K562 (cell line): ENCODE measurements around the gene LBP.

Experiments
- CEBPB ChIP-seq: fragments of 450-650 bp; IDR thresholded peaks from 2 replicates; pipeline ENCODE4 v1.6.1; 2016; ENCODE audit warnings: missing genetic modification characterization, missing compliant biosample characterization
- CTCF ChIP-seq, 3 experiments: IDR thresholded peaks in 2 of 3; conservative IDR thresholded peaks in 1 of 3; 2 replicates each; pipeline ENCODE4 v1.5.1; 2011 to 2012; ENCODE audit warnings: low read length in 3 of 3, mild to moderate bottlenecking in 3 of 3, control low read depth in 2 of 3, improper control_type of control experiment in 1 of 3, inconsistent platforms in 1 of 3, low read depth in 1 of 3, mixed read lengths in 1 of 3, moderate library complexity in 1 of 3; ENCODE audit not compliant: insufficient read depth in 2 of 3
- THAP12 ChIP-seq: fragments of 250-450 bp; sonication (Bioruptor Pico); IDR thresholded peaks from 2 replicates; pipeline ENCODE4 v1.9.0; 2021; ENCODE audit warnings: mild to moderate bottlenecking, inconsistent platforms
- TSC22D4 ChIP-seq: fragments of 450-650 bp; IDR thresholded peaks from 2 replicates; pipeline ENCODE4 v1.6.1; 2016; ENCODE audit warnings: missing genetic modification characterization, missing biosample characterization, control low read depth

- TF ChIP-seq CEBPB (tag): no peak
- no peak for TF ChIP-seq CTCF (IDR thresholded peaks at IDR 0.05 in 2 of 3, conservative IDR thresholded peaks at IDR 0.05 in 1 of 3; ENCODE audit: insufficient read depth in 2 of 3, low read depth in 1 of 3, low read length in 3 of 3)
- TF ChIP-seq TSC22D4: no peak
- no peak for TF ChIP-seq THAP12
These were observed 61.0 kb downstream of the LBP start for GRCh38 chr20:38407321-38407720.
